ENCODE results near the gene FLNC.

FLNC gene

DNA sequence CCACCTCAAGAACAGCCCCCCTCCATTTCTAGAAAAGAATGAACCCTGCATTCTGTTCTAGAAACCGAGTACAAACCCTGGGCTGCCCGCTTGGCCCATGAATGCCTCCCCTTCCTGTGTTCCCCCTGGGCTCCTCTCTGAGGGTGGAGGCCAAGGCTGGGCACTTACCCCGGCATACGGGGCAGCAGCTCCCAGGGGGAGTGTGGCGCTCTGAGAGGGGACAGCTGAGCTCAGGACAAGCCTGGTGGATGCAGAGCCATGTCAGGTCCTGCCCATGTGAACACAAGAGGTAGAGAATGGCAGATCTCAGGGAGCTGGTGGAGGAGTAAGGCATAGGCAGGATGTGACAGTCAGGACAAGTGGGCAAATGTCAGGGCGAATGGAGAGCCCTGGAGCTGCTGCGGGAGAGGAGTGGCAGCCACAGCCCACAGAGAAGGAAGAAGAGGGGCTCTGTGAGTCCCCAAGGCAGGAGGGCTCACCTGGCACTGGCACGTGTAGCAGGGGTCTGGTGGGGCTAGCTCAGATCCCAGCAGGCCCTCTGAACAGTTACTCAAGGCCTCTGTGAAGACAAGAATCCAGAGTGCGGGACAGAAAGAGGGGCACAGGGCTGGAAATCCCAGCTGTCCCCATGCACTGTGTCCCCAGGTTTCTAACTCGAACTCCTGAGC lies 51.4 kb downstream of the FLNC start:
- peaks cover 7% of the 10 kb centered on the region for H3K4me1 ChIP-seq
- no peaks in the 10 kb centered on the region for H3K36me3 ChIP-seq (ENCODE audit: control insufficient read depth, insufficient read depth, low read length)
- no peak overlapping the region for H3K4me3 ChIP-seq (ENCODE audit: low read depth, low read length)
- no peaks in the 10 kb centered on the region for H3K9me3 ChIP-seq (ENCODE audit: control insufficient read depth, low read length)
- no peak overlapping the region for H3K4me2 ChIP-seq (ENCODE audit: low read length)
- TF ChIP-seq CTCF (IDR thresholded peaks at IDR 0.05), result no peak
- no peak overlapping the region for H3K9ac ChIP-seq
- H3K27ac ChIP-seq, result no peak overlapping the region
- H2AFZ ChIP-seq, result no peak overlapping the region
- H3K79me2 ChIP-seq, result no peaks in the 10 kb centered on the region
- no peaks in the 10 kb centered on the region for H3K27me3 ChIP-seq (ENCODE audit: control insufficient read depth, insufficient read depth, low read length)

- no peaks in the 10 kb centered on the region for H3K27me3 ChIP-seq (ENCODE audit: control insufficient read depth, insufficient read depth, low read length)
- H3K9ac ChIP-seq, result no peak overlapping the region
- H3K4me2 ChIP-seq (ENCODE audit: low read length), result no peak overlapping the region
- H3K36me3 ChIP-seq (ENCODE audit: control insufficient read depth, insufficient read depth, low read length), result no peaks in the 10 kb centered on the region
- peaks cover 7% of the 10 kb centered on the region for H3K4me1 ChIP-seq
- H3K9me3 ChIP-seq (ENCODE audit: control insufficient read depth, low read length), result no peaks in the 10 kb centered on the region
- TF ChIP-seq CTCF (IDR thresholded peaks at IDR 0.05), result no peak
- H2AFZ ChIP-seq, result no peak overlapping the region
- no peaks in the 10 kb centered on the region for H3K79me2 ChIP-seq
- H3K4me3 ChIP-seq (ENCODE audit: low read depth, low read length), result no peak overlapping the region
- no peak overlapping the region for H3K27ac ChIP-seq
Measured at GRCh38 chr7:128882134-128882533, 51.9 kb downstream of the FLNC start.

DNA sequence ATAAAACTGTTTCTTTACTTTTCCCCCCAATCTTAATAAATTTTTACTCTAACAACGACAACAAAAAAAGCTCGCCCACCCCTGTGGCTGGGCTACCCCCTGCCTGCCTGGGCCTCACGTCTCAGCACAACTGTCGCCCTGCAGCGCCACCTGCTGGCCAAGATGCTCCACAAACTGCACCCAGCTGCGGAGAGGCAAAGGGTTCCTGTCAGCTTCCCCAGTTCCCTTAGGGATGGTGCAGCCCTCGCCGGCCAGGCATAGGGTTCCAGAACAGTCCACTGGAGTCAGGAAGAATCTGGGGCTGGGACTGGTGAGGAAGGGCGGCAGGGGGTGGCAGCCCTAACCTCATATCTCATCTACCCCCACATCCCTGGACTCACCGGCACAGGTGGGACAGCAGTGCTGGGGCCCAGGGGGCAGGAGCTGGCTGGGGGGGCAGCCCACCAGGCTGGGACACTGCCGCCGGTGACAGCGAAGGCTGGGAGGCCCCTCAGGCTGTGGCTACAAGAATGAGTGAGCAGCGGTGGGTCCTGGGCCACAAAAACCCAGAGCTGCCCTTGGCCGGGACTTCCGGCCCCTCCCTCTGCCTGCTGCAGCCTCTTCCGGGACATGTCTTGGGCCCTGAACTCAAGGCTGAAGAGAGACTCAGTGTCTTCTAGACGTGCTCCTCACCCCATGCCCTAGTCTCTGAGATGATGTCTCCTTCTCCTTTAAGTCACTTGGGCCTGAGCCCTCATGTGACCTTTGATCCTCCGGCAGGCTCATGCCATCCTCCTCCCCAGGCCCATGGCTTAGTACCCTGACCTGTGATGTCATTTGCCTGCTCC lies 53.6 kb downstream of the FLNC start:
- Histone ChIP-seq H3K27me3 (ENCODE audit: control insufficient read depth, insufficient read depth, low read length) (no peaks in the 10 kb centered on the region), H3K4me1 (peaks cover 3% of the 10 kb centered on the region), H3K36me3 (ENCODE audit: control insufficient read depth, insufficient read depth, low read length) (no peaks in the 10 kb centered on the region), H3K27ac (no peak overlapping the region), H3K4me2 (ENCODE audit: low read length) (no peak overlapping the region), H3K79me2 (no peaks in the 10 kb centered on the region), H3K9ac (no peak overlapping the region), H3K4me3 (ENCODE audit: low read depth, low read length) (no peak overlapping the region), H3K9me3 (ENCODE audit: control insufficient read depth, low read length) (no peaks in the 10 kb centered on the region), H2AFZ (peak overlapping the region; percentile 31)
- TF ChIP-seq CTCF (IDR thresholded peaks at IDR 0.05), result peak; percentile 92

- Histone ChIP-seq H3K27me3 (ENCODE audit: control insufficient read depth, insufficient read depth, low read length) (no peaks in the 10 kb centered on the region), H3K9ac (no peak overlapping the region), H3K79me2 (no peaks in the 10 kb centered on the region), H3K4me2 (ENCODE audit: low read length) (no peak overlapping the region), H3K9me3 (ENCODE audit: control insufficient read depth, low read length) (no peaks in the 10 kb centered on the region), H3K4me3 (ENCODE audit: low read depth, low read length) (no peak overlapping the region), H2AFZ (no peak overlapping the region), H3K36me3 (ENCODE audit: control insufficient read depth, insufficient read depth, low read length) (no peaks in the 10 kb centered on the region), H3K27ac (no peak overlapping the region), H3K4me1 (no peaks in the 10 kb centered on the region)
- no peak for TF ChIP-seq CTCF (IDR thresholded peaks at IDR 0.05)
Measured at GRCh38 chr7:128884561-128885369, 54.6 kb downstream of the FLNC start.
